HL-60 (cell line): ENCODE data around the gene PELI2.

ENCODE experiments used
- POLR2AphosphoS5 ChIP-seq: IDR thresholded peaks from 2 replicates; pipeline ENCODE4 v1.6.1; 2012; ENCODE audit warnings: low read depth
- TF ChIP-seq, protein P1 (sequence below): IDR thresholded peaks from one replicate; pipeline ENCODE4 v1.5.1; 2011; ENCODE audit warnings: low read length, control low read depth, inconsistent platforms; ENCODE audit not compliant: insufficient read depth

DNA sequence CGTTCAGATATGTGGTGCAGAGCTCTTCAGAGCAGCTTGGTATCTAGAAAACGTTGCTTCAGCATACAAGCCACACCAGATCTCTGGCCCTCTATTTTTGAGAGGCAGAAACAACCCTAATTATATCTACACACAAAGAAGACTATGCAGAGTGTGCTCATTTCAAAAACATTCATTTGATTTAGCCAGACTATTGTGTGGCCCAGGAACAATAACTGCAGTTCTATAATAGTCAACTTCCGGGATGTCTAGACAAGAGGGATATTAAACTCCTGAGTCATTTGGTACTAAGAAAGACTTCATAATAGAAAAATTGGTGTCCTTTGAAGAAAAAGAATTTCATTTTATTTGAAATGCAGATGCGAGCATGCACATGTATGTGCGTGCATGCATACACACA, 153.8 kb downstream of the PELI2 start:
- TF ChIP-seq, protein P1, sequence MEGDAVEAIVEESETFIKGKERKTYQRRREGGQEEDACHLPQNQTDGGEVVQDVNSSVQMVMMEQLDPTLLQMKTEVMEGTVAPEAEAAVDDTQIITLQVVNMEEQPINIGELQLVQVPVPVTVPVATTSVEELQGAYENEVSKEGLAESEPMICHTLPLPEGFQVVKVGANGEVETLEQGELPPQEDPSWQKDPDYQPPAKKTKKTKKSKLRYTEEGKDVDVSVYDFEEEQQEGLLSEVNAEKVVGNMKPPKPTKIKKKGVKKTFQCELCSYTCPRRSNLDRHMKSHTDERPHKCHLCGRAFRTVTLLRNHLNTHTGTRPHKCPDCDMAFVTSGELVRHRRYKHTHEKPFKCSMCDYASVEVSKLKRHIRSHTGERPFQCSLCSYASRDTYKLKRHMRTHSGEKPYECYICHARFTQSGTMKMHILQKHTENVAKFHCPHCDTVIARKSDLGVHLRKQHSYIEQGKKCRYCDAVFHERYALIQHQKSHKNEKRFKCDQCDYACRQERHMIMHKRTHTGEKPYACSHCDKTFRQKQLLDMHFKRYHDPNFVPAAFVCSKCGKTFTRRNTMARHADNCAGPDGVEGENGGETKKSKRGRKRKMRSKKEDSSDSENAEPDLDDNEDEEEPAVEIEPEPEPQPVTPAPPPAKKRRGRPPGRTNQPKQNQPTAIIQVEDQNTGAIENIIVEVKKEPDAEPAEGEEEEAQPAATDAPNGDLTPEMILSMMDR, result no peak
- TF ChIP-seq POLR2AphosphoS5, result no peak
